Measurements from ENCODE around the gene NMNAT3.

Gene NMNAT3

GRCh38 chr3:139617672-139618268, 60.0 kb downstream of the NMNAT3 start:
- Histone ChIP-seq H3F3A (ENCODE audit: insufficient read depth, low read length) (no peaks in the 10 kb centered on the region), H3K9ac (ENCODE audit: low read length) (no peak overlapping the region), H3K4me2 (ENCODE audit: low read length) (no peak overlapping the region), H3K27ac (ENCODE audit: low read depth, low read length, poor library complexity, severe bottlenecking) (no peak overlapping the region), H4K20me1 (ENCODE audit: insufficient read depth, low read length) (no peaks in the 10 kb centered on the region), H3K27me3 (ENCODE audit: insufficient read depth, low read length) (no peaks in the 10 kb centered on the region), H3K9me2 (ENCODE audit: low read depth, low read length) (no peaks in the 10 kb centered on the region), H3K4me1 (ENCODE audit: insufficient read depth, low read length, severe bottlenecking) (no peaks in the 10 kb centered on the region), H3K9me3 (ENCODE audit: low read length) (no peaks in the 10 kb centered on the region), H3K36me3 (ENCODE audit: insufficient read depth, low read length) (no peaks in the 10 kb centered on the region), H3K4me3 (ENCODE audit: low read depth, low read length, poor library complexity, severe bottlenecking) (no peak overlapping the region), H2AFZ (ENCODE audit: low read length) (no peak overlapping the region), H3K79me2 (ENCODE audit: insufficient read depth, low read length) (no peaks in the 10 kb centered on the region)
- no peak for TF ChIP-seq CTCF (IDR thresholded peaks at IDR 0.05; ENCODE audit: low read length)
- TF ChIP-seq EZH2 (IDR thresholded peaks at IDR 0.05; ENCODE audit: borderline replicate concordance, low read length), result no peak

GRCh38 chr3:139611528-139611927, 66.2 kb downstream of the NMNAT3 start:
- H3K27me3 ChIP-seq (ENCODE audit: insufficient read depth, low read length), result no peaks in the 10 kb centered on the region
- H3K36me3 ChIP-seq (ENCODE audit: insufficient read depth, low read length), result no peaks in the 10 kb centered on the region
- H2AFZ ChIP-seq (ENCODE audit: low read length), result no peak overlapping the region
- H3K4me3 ChIP-seq (ENCODE audit: low read depth, low read length, poor library complexity, severe bottlenecking), result no peak overlapping the region
- no peaks in the 10 kb centered on the region for H3K4me1 ChIP-seq (ENCODE audit: insufficient read depth, low read length, severe bottlenecking)
- H4K20me1 ChIP-seq (ENCODE audit: insufficient read depth, low read length), result no peaks in the 10 kb centered on the region
- H3K79me2 ChIP-seq (ENCODE audit: insufficient read depth, low read length), result no peaks in the 10 kb centered on the region
- TF ChIP-seq CTCF (IDR thresholded peaks at IDR 0.05; ENCODE audit: low read length), result no peak
- TF ChIP-seq EZH2 (IDR thresholded peaks at IDR 0.05; ENCODE audit: borderline replicate concordance, low read length), result no peak
- no peak overlapping the region for H3K9ac ChIP-seq (ENCODE audit: low read length)
- H3K9me3 ChIP-seq (ENCODE audit: low read length), result no peaks in the 10 kb centered on the region
- H3K4me2 ChIP-seq (ENCODE audit: low read length), result no peak overlapping the region
- H3K9me2 ChIP-seq (ENCODE audit: low read depth, low read length), result no peaks in the 10 kb centered on the region
- H3K27ac ChIP-seq (ENCODE audit: low read depth, low read length, poor library complexity, severe bottlenecking), result no peak overlapping the region
- no peaks in the 10 kb centered on the region for H3F3A ChIP-seq (ENCODE audit: insufficient read depth, low read length)

- Histone ChIP-seq H3K27me3 (ENCODE audit: insufficient read depth, low read length) (no peaks in the 10 kb centered on the region), H3K9ac (ENCODE audit: low read length) (no peak overlapping the region), H3K9me2 (ENCODE audit: low read depth, low read length) (no peaks in the 10 kb centered on the region), H3K9me3 (ENCODE audit: low read length) (no peaks in the 10 kb centered on the region), H3K4me3 (ENCODE audit: low read depth, low read length, poor library complexity, severe bottlenecking) (no peak overlapping the region), H4K20me1 (ENCODE audit: insufficient read depth, low read length) (no peaks in the 10 kb centered on the region), H3K79me2 (ENCODE audit: insufficient read depth, low read length) (no peaks in the 10 kb centered on the region), H2AFZ (ENCODE audit: low read length) (no peak overlapping the region), H3K27ac (ENCODE audit: low read depth, low read length, poor library complexity, severe bottlenecking) (no peak overlapping the region), H3F3A (ENCODE audit: insufficient read depth, low read length) (no peaks in the 10 kb centered on the region), H3K4me1 (ENCODE audit: insufficient read depth, low read length, severe bottlenecking) (no peaks in the 10 kb centered on the region), H3K36me3 (ENCODE audit: insufficient read depth, low read length) (no peaks in the 10 kb centered on the region), H3K4me2 (ENCODE audit: low read length) (no peak overlapping the region)
- TF ChIP-seq CTCF (IDR thresholded peaks at IDR 0.05; ENCODE audit: low read length) (no peak), EZH2 (IDR thresholded peaks at IDR 0.05; ENCODE audit: borderline replicate concordance, low read length) (no peak)
Measured at GRCh38 chr3:139610886-139611285, 66.9 kb downstream of the NMNAT3 start.

Data from OCI-LY1 (cell line).